Retinal pigment epithelial cell (primary cell): ENCODE results near the gene CRYGN.

Experiments
- DNase-seq: peaks from one replicate; pipeline ENCODE4 v3.0.0-alpha.2; 2010; ENCODE audit warnings: low read depth
- H3K4me3 ChIP-seq: 2 replicates; pipeline ENCODE4 v1.5.1; 2011; ENCODE audit warnings: mild to moderate bottlenecking, low read length, control low read depth, moderate library complexity
- TF ChIP-seq, protein P1 (sequence below): conservative IDR thresholded peaks from 2 replicates; pipeline ENCODE4 v1.5.1; 2011; ENCODE audit warnings: low read depth, low read length, control low read depth, inconsistent platforms

The CRYGN gene

DNA sequence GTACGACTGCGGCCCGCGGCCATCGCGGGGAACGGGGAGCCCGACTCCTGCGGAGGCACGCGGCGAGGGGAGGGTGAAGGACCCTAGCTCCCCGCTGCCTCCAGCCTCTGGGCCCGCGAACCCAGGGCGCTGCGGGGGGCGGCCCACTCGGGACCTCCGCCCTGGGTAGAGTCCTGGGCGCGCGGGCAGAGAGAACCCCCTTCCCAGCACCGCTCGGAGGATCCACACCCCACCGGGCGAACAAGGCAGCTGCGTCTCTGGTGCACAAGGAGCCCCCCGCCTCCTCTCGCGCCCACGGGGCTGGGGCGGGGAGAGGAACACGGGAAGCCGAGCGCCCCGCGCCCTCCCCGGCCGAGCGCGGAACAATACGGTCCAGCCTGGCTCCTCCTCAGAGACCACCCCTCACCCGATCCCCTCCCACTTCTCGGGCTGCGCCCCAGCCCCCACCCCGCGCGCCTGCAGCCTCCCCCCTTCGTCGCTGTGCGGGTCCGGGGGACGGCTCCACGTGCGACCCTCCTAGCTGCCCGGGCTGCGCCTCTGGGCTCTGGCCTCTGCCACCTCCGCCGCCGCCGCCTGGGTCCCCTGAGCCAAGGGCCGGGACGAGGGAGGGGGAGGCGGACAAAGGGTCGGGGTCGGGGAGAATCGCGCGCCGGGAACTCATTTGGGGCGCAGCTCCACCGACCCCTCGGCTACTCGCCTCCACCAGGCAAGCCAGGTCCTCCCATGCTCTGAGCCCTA is 30.1 kb downstream of the CRYGN start, which contains the start of gene WDR86:
Gene WDR86 (minus strand): TSS at position 372 of the 738 bp plus-strand sequence. CDS start 449 bp downstream, outside the sequence.
- TF ChIP-seq, protein P1, sequence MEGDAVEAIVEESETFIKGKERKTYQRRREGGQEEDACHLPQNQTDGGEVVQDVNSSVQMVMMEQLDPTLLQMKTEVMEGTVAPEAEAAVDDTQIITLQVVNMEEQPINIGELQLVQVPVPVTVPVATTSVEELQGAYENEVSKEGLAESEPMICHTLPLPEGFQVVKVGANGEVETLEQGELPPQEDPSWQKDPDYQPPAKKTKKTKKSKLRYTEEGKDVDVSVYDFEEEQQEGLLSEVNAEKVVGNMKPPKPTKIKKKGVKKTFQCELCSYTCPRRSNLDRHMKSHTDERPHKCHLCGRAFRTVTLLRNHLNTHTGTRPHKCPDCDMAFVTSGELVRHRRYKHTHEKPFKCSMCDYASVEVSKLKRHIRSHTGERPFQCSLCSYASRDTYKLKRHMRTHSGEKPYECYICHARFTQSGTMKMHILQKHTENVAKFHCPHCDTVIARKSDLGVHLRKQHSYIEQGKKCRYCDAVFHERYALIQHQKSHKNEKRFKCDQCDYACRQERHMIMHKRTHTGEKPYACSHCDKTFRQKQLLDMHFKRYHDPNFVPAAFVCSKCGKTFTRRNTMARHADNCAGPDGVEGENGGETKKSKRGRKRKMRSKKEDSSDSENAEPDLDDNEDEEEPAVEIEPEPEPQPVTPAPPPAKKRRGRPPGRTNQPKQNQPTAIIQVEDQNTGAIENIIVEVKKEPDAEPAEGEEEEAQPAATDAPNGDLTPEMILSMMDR, result no peak
- H3K4me3 ChIP-seq, result peak within 1 kb of the TSS; percentile 77
- DNase-seq, result no peak

DNA sequence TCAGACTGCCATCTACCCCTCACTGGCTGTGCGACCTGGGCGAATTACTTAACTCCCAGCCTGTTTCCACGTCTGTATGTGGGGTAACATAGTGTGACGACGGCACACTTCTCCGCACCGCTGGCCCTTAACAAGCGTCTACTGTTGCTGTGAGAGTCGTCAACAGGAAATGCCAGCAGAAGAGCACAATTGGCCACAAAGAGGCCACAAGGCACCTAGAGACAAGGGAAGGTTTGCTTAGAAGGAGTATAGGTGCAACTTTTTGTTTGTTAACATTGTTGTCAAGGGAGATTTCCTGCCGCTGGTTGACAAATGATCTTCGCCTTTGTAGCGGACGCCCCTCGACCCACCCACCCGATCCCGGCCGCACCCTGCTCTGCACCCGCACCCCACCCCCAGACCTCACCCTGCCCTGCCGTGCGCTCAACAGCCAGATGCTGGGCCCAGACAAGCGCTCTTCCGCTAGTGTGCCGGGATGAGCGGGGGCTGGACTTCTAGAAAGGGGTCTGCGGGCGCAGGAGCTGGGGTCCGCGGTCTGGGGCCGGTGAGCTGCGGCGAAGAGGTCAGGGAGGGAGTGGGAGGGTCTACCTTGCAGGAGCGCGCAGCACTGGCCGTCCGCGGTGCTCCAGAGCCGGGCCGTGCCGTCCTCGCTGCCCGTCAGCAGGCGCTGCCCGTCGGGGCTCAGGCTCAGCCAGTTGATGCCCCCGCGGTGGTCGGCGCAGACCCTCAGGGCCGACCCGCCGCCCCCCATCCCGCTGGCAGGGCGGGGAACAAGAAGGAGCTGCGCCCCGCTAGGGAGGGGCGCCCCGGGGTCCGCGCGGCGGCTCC is 30.9 kb downstream of the CRYGN start:
- H3K4me3 ChIP-seq, result peak overlapping the region; percentile 77
- no peak for DNase-seq
- TF ChIP-seq, protein P1, result no peak

DNA sequence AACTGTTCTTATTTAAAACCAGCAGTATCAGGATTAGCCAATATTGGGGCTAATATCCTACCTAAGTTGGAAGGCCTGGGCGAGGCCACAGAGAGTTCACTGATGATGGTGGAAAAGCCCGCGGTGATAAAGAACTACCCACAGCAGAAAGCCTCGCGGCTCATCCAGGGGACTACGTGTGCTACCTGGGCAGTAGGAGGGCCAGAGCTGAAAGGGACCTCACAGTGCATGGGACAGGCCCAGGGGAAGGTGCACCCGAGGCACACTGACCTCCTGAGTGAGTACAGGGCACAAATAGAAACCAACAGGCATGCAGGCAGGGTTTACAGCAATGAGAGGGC is 31.5 kb downstream of the CRYGN start:
- peak overlapping the region; percentile 77 for H3K4me3 ChIP-seq
- DNase-seq, result no peak
- TF ChIP-seq, protein P1, result no peak

DNA sequence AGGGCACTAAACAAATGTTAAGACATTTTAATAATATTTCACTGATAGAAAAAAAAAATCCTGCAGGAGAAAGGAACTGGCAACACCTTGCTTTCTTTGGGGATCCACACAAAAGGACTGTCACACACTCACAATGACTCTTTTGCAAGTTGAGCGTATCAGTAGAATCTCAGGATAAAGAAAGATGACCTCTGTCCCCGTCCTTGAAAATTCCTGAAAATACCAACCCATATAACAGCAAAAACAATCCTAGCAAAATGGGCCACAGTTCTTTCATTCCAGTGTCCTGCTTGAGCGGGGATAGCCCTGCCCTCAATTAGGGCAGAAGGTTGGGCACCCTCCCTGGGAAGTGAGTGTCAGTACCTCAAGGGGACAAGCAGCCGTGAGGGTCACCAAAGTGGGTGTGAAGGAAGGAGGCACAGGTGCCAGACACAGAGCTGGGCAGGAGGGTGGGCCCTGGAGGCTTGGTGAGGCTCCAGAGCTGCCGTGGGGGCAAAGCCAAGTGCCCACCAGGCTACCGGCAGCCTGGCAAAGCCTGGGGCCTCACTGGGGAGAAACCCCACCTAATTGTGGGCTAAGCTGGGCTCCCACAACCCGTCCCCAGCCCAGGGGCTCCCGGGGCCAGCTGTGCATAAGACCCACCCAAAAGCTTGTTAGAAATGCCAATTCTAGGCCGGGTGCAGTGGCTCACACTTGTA is 32.9 kb downstream of the CRYGN start:
- no peak for DNase-seq
- TF ChIP-seq, protein P1, result no peak
- H3K4me3 ChIP-seq, result no peak overlapping the region

DNA sequence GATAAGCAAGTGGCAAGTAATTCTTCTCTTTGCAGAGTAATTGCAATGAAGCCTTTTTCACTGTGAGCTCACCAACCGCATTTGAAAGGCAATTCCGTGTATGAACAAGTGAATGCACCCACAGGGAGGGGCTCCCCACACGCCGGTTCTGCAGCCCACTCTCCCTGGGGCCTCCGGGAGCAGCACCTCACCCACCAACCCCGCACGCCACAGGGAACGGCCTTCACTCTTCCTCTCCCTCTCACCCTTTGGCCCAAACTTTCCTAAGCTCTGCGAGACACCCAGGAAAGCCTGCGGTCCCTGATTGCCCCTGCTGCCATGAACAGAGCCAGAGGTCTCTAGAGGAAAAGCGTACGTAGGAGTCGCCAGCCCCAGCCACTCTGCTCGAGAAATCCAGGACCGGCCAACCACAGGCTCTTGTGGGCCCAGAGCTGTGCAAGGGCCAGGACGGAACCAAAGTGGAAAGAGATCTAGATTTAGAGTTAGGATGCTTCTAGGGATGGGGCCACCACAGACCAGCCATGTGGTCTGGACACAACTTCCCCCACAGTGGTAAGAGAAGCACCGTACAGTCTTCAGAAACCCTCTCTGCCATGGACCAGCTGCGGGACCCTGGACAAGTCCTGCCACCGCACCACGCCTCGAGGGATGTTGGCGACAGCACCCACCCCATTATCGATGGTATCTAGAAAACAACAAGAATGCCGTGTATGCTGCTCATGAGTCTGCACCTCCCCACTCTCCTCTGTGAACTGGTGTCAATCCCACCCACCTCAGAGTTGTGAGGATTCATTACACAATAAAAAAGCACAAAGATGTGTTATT is 33.7 kb downstream of the CRYGN start:
- TF ChIP-seq, protein P1, result no peak
- DNase-seq, result no peak
- no peak overlapping the region for H3K4me3 ChIP-seq

DNA sequence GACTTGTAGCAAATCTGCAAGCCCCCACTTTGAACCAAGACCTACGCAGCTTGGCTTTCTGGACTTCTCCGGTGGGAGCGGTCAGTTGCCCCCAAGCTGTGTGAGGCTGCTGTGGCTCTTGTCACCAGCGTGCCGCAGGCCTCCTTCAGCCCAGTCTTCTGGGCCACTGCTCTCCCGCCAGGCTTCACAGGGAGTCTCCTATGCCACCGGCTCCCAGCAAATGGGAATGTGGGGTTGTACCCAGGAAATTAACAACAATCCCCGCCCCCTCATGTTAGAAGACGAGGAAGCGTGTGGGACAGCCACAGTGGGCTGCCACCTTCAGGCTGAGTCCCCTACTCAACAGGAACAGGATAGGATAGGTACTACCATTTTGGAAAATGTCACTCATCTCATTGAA is 34.4 kb downstream of the CRYGN start:
- DNase-seq, result no peak
- TF ChIP-seq, protein P1, result no peak
- H3K4me3 ChIP-seq, result no peak overlapping the region
